ENCODE results near the gene MPND.
A peak's percentile ranks its signal among the peaks of the same experiment; 100 is the strongest.

GRCh38 chr19:4352701-4353121 is 9.3 kb downstream of the MPND start:
- TF ChIP-seq CTCF (IDR thresholded peaks at IDR 0.05) (peak; percentile 39 to 92 (median 71)), POLR2A (IDR thresholded peaks at IDR 0.05) (no peak)

Measured in thyroid gland (tissue), 4 donors.